AG10803 (cell line): Measurements from ENCODE around the gene DDX56.

Source experiments
- DNase-seq: peaks from one replicate; pipeline ENCODE4 v3.0.0; 2010; ENCODE audit warnings: low read depth
- H3K4me3 ChIP-seq: 2 replicates; pipeline ENCODE4 v1.5.1; 2011; ENCODE audit warnings: mild to moderate bottlenecking, low read length, control low read depth
- TF ChIP-seq, protein P1 (sequence below): conservative IDR thresholded peaks from 2 replicates; pipeline ENCODE4 v1.5.1; 2011; ENCODE audit warnings: mild to moderate bottlenecking, low read length, control low read depth, inconsistent platforms

The DDX56 gene

DNA sequence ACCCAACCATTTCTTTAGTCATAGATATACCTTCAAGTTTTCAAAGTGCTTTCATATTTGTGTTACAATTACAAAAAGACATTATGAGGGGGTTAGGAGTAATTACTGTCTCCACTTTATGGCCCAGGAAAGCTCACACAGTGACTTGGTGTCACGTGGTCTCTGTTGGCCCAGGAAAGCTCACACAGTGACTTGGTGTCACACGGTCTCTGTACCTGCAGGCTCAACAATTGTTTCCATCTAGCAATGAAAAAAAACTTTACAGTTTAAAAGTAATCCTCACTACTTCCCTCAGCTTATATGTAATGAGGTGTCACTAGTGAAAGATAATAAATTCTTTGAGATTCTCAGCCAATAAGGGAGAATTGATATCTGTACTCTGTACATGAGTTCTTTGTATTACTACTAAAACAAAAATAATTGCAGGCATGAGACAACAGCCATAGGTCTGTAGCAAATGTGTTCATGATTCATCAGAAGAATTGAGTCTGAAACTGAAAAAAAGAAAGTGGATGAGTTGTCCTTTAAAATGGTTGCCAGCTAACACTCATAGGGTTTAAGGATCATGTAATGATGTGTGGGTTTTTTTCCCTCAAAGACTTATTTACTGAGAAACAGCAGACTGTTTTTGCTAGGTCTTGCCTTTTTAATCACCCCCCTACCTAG is 43.6 kb upstream of the DDX56 start:
- TF ChIP-seq, protein P1, sequence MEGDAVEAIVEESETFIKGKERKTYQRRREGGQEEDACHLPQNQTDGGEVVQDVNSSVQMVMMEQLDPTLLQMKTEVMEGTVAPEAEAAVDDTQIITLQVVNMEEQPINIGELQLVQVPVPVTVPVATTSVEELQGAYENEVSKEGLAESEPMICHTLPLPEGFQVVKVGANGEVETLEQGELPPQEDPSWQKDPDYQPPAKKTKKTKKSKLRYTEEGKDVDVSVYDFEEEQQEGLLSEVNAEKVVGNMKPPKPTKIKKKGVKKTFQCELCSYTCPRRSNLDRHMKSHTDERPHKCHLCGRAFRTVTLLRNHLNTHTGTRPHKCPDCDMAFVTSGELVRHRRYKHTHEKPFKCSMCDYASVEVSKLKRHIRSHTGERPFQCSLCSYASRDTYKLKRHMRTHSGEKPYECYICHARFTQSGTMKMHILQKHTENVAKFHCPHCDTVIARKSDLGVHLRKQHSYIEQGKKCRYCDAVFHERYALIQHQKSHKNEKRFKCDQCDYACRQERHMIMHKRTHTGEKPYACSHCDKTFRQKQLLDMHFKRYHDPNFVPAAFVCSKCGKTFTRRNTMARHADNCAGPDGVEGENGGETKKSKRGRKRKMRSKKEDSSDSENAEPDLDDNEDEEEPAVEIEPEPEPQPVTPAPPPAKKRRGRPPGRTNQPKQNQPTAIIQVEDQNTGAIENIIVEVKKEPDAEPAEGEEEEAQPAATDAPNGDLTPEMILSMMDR = no peak
- DNase-seq = peak; percentile 69
- no peak overlapping the region for H3K4me3 ChIP-seq

DNA sequence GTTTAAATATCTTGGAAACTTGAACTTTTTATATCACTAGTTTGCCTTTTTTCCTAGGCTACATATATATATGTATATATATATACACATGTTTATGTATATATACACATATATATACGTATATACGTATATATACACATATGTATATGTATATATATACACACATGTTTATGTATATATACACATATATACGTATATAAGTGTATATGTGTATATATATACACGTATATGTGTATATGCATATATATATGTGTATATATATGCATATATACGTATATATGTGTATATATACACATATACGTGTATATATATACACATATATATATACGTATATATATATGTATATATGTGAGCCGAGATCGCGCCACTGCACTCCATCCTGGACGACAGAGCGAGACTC is 42.8 kb upstream of the DDX56 start:
- H3K4me3 ChIP-seq = no peak overlapping the region
- TF ChIP-seq, protein P1 = no peak
- no peak for DNase-seq

DNA sequence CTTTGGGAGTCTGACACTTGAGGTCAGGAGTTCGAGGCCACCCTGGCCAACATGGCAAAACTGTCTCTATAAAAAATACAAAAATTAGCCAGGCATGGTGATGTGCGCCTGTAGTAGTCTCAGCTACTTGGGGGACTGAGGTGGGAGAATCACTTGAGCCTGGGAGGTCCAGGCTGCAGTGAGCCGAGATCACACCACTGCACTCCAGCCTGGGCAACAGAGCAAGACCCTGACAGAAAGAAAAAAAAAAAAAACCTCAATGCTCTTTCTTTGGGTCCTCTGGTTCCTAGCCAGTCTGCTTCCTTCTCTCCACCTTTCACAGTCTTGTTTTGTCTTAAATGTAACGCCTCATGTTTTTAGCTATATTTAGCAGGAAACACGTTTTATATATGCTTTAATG is 42.1 kb upstream of the DDX56 start:
- DNase-seq = no peak
- no peak overlapping the region for H3K4me3 ChIP-seq
- TF ChIP-seq, protein P1 = no peak

DNA sequence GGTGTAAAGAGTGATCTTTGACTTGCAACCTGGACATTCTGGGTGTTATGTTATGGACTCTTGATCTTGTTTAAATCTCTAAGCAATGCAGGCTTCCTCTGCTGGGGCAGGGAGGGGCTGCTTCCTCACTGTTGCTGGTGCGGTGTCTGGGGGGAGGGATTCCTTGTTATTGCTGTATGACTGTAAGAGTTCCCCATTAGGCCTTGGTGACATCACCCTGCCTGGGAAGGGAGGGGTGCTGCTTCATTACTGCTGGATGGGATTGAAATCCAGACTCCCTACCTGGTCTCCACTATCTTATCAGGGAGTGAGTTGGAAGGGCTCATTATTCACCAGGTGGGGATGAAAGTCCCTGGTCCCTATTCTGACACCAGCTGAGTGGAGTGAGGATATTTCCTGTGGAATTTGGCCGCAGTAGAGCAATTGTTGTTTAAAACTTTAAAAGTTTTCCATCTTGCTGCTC is 41.5 kb upstream of the DDX56 start:
- TF ChIP-seq, protein P1 = no peak
- no peak for DNase-seq
- no peak overlapping the region for H3K4me3 ChIP-seq

DNA sequence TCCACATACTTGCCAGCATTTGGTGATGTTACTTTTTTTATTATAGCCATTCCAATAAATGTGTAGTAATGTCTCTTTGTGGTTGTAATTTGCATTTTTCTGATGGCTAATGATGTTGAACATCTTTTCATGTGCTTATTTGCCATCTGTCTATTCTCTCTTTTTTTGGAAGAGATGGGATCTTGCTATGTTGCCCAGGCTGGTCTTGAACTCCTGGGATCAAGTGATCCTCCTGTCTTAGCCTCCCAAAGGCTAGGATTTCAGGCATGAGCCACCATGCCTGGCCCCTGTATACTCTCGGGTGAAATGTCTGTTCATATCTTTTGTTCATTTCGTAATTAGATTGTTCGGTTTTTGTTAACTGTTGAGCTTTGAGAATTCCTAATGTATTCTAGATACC is 36.1 kb upstream of the DDX56 start:
- no peak for DNase-seq
- TF ChIP-seq, protein P1 = no peak
- H3K4me3 ChIP-seq = no peak overlapping the region

DNA sequence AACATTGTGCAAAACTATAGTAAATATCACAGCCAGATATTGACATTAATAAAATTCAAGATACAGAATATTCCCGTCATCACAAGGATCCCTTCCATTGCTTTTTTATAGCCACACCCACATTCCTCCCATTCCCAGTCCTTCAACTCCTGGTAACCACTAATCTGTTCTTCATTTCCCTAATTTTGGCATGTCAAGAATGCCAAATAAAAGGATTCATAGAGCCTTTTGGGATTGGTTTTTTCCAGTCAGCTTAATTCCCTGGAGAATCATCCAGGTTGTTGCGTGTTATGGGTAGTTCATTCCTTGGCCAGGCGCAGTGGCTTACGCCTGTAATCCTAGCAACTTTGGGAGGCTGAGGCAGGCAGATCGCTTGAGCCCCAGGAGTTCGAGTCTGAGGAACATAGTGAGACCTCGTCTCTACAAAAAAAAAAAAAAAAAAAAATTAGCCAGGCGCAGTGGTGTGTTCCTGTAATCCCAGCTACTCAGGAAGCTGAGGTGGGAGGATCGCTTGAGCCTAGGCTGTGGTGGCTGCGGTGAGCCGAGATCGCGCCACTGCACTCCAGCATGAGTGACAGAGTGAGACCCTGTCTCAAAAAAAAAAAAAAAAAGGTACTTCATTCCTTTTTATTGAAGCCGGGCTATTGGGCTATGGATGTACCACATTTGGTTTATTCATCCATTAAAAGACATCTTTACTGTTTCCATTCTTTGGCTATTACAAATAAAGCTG is 35.4 kb upstream of the DDX56 start:
- H3K4me3 ChIP-seq = no peak overlapping the region
- peak; percentile 91 for DNase-seq
- TF ChIP-seq, protein P1 = no peak
